Measurements from ENCODE around the gene SH2D4B.

DNA sequence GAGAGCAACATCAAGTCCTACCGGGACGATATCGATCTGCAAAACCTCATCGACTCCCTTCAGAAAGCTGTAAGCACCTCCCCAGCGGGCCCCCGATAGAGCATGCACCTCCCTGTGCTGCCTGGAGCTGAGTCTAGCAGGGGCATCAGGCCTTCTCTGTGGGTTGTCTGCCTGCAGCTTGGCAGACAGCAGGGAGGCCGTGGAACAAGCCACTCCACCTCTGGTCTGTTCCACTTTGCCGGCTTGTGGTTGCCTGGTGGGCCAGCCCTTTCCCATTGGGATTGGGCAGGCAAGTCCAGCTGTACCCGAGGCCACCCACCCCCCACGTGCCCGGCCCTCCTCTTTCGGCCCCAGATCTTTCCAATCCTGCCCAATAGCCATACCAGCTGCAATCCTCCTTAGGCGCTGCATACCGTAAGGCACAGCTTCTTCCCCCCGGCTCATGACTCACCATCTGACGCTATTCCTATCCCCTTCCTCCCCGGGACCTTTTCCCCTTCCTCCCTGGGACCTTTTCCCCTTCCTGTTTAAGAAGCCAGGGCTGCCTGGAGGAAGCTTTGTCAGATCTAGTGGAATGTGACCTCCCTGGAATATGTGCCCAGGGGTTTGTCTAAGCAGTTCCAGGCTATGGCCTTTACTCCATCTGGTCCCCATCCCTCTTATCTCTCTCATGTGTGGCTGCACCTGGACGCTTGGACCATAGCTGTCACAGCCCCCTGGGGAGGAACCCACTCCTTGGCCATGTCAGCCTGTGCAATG, 28.1 kb upstream of the SH2D4B start:
- TF ChIP-seq, protein P1, sequence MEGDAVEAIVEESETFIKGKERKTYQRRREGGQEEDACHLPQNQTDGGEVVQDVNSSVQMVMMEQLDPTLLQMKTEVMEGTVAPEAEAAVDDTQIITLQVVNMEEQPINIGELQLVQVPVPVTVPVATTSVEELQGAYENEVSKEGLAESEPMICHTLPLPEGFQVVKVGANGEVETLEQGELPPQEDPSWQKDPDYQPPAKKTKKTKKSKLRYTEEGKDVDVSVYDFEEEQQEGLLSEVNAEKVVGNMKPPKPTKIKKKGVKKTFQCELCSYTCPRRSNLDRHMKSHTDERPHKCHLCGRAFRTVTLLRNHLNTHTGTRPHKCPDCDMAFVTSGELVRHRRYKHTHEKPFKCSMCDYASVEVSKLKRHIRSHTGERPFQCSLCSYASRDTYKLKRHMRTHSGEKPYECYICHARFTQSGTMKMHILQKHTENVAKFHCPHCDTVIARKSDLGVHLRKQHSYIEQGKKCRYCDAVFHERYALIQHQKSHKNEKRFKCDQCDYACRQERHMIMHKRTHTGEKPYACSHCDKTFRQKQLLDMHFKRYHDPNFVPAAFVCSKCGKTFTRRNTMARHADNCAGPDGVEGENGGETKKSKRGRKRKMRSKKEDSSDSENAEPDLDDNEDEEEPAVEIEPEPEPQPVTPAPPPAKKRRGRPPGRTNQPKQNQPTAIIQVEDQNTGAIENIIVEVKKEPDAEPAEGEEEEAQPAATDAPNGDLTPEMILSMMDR (IDR thresholded peaks at IDR 0.05): no peak
- TF ChIP-seq POLR2A (IDR thresholded peaks at IDR 0.05): no peak
